ENCODE measurements around the gene CCDC63.
A peak's percentile ranks its signal among the peaks of the same experiment; 100 is the strongest.

Gene CCDC63

DNA sequence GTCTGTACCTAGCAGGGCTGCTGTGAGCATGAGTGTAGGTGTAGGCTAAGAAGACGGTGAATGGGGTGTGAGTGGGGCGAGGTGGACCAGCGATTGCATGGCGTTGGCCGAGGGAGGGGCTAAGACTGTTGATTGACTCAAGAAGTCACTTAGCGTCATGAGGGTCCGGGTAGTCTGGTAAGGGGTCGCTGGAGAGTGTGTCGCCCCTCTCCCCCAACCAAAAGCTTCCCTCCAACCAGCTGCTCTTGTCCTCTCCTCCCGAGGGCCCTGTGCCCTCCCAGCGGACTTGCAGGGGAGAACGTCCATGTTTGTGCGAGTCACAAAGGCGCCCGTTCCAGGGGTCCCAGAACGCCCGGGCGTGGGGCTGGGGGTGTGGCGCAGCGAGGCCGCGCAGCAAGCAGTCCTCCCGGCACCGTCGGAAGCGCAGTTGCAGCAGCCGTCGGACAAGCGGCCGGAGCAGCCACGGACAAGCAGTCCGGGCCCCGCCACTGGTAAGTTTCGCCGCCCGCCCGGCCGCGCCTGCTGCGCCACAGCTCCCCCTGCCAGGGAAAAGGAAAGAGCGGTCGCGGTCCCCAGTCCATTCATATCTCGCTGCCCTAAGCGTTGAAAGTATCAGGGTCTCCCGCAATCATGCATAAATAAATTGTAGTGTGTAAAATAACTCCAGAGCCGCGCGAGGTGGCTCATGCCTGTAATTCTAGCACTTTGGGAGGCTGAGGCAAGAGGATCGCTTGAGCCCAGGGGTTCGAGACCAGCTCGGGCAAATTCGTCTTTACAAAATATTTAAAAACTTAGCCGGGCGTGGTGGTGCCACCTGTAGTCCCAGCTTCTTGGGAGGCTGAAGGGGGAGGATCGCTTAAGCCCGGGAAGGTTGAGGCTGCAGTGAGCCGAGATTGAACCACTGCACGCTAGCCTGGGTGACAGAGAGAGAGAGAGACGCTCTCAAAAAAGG is at the start of gene CCDC63:
Gene CCDC63, plus strand, starts transcription at position 373 of the 952 bp plus-strand sequence. CDS start 5,968 bp downstream, outside the sequence.
- DNase-seq (ENCODE audit: low read depth in 2 of 2, low spot score in 1 of 2): no peak

DNA sequence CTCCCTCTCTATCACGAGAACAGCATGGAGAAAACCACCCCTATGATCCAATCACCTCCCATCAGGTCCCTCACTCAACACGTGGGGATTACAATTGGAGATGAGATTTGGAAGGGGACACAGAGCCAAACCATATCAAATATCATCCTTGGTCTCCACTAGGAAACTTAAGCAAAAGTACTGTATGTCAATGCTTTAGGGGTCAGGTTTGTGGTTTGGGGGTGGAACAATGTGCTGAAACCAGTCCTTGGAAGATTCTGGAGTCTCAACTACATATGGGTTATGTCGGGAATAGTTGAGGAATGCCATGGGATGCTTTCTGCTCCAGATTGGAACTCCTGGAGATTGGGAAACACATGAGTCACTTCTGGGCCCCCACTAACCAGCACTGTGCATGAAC is 48.3 kb upstream of the CCDC63 start:
- DNase-seq (ENCODE audit: low read depth in 2 of 2, low spot score in 1 of 2): no peak

DNA sequence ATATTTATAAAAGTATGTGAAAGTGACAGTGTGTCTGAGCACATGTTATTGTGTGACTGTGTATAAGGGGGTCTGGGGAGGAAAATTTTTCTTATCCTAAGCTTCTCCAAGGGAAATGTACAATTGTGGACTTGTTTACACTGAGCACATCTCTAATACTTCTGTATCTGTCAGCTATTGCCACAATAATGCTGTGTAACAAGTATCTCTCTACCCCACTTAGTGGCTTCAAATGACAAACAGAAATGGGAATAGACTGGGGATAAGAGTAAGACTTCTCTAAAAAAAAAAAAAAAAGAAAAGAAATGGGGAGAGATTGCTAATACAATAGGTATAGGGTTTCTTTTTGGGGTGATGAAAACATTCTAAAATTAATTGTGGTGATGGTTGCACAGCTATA is 44.3 kb upstream of the CCDC63 start:
- DNase-seq (ENCODE audit: low read depth in 2 of 2, low spot score in 1 of 2): no peak

DNA sequence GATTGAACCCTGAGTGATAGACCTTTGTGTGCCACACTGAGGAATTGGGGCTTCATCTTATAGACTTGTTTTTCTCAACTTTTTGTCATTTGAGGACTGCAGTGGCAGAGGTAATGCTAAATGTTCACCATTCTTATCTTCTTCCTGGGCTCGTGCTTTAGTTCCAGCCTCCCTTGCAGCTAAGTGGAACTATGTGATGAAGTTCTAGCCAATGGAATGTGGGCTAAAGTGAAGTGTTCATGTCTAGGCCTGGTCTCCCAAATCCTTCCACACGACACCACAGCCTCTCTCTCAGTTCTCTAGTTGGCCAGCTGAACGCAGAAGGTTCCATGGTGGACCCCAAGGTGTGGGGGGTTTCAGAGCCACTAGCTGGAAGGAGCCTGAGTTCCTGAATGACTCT is 42.4 kb upstream of the CCDC63 start:
- DNase-seq (ENCODE audit: low read depth in 2 of 2, low spot score in 1 of 2): no peak

DNA sequence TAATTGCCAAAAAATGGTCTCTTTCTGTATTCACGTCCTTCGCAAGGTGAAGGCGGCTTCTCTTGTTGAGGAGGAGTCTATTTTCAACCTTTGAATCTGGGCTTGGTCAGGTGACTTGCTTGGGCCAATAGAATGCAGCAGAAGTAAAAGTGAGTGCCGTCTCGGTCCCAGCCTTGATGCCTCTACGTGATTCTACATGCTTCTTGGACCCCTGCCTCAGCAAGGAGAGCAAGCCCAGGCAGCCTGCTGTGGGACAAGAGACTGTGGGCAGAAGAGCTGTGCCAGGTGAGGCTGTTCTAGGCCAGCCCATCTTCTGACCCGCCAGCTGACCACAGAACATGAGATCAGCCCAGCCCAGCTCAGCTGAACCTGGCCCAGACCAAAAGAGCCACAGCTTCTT is 39.1 kb upstream of the CCDC63 start:
- no peak for DNase-seq (ENCODE audit: low read depth in 2 of 2, low spot score in 1 of 2)

DNA sequence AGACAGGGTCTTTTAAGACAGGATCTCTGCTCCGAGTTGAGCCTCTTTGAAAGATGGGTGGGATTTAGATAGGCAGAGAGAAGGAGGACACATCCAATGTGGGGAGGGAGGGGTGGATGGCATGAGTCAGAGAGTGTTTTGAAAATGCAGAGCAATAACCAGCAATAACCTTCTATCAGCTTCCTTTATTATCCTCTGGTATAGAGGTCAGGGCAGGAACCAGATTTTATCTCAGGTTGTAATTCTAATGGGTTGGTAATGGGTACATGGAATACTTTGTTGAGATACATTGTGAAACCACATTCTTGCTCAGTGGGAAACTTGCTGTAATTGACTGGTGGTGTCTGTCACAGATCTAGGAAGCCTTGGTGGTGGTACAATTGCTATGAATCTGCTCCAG is 37.6 kb upstream of the CCDC63 start:
- DNase-seq (ENCODE audit: low read depth in 2 of 2, low spot score in 1 of 2): no peak

DNA sequence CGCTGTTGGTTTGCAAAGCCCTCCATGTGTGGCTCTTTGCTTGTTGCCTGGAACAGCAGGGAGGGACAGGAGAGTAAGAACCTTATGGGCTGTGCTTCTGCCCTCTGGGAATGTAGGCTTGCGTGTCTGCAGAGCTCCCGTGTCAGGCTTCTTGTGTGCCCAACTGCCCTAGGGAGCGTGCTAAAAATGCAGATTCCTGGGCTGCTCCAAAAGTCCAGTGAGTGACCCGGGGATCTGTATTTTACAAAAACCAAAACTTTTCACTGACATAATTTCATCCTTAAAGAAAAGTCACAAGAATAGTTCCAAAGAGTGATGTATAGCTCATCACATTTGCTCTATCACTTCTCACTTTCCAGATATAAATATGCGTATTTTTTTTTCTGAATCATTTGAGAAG is 34.8 kb upstream of the CCDC63 start:
- DNase-seq (ENCODE audit: low read depth in 2 of 2, low spot score in 1 of 2): no peak

DNA sequence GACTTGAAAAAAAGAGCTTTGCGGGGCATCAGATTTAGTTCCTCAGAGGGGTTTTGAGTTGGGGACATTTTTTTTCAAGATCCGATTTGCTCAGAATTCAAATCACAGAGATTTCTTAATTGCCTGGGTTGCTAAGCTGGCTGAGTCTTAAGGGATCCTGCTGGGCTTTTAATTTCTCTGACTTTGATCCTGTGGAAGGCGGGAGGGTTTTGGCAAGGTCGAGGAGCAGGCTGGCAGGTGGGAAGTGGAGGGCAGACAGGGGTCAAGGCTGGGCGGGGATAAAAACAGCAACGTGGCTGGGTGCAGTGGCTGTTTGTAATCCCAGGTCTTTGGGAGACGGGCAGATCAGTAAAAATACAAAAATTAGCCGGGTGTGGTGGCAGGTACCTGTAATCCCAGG is 33.5 kb upstream of the CCDC63 start:
- no peak for DNase-seq (ENCODE audit: low read depth in 2 of 2, low spot score in 1 of 2)

DNA sequence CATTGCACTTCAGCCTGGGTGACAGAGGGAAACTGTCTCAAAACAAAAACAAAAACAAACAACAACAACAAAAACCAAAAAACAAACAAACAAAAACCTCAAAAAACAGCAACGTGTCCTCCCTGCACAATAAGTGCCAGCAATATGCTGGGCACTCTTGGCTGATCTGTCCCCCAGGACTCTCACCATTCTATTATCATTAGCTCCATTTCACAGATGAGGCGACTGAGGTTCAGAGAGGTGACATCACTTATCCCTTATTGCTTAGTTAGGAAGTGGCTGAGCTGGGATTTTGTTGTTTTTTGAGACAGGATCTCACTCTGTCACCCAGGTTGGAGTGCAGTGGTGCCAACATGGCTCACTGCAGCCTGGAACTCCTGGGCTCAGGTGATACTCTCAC is 33.0 kb upstream of the CCDC63 start:
- no peak for DNase-seq (ENCODE audit: low read depth in 2 of 2, low spot score in 1 of 2)

DNA sequence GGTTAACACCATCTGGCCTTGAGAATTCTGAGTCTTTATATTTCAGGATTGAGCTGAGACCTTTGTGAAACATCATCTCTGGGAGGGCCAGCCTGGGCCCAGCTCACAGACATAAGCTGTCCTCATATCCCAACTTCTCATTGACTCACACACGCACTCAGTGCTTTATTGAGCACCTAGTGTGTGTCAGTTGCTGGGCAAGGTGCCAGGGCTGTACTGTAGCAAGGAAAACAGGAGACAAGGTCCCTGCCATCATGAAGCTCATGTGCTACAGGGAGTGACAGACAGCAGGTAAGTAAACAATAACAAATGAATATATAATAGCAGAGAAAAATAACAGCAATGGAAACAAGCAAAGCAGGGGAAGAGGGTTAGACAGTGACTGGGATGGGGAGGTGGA is 30.5 kb upstream of the CCDC63 start:
- no peak for DNase-seq (ENCODE audit: low read depth in 2 of 2, low spot score in 1 of 2)

DNA sequence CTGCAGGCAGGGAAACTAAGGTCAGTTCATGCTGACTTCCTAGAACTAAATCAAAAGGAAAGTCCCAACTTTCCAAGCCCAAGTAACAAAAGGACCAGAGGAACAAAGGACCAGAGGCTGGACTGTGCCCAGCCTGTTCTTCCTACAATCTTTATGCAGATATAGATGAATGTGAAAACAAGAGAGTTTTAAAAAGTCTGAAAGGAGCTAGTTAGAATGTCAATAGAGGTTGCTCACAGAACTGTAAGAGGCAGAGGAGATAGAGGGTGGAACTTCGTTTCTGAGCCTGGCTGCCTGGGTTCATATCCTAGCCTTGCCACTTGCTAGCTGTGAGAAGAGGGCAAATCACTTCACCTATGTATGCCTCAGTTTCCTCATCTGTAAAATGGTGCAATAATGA is 30.0 kb upstream of the CCDC63 start:
- no peak for DNase-seq (ENCODE audit: low read depth in 2 of 2, low spot score in 1 of 2)

DNA sequence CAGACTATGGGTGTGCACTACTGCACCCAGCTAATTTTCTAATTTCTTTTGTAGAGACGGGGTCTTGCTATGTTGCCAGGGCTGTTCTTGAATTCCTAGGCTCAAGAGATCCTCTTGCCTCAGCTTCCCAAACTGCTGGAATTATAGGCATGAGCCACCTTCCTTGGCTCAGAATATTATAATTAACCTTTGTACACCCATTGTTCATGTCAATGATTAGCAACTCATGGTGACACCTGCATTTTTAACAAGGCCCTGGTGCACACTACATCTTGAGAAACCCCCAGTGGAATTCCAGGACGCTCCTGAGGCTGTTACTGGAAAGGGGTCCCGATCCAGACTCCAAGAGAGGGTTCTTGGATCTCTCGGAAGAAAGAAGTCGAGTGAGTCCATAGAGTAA is 28.3 kb upstream of the CCDC63 start:
- DNase-seq (ENCODE audit: low read depth in 2 of 2, low spot score in 1 of 2): no peak

DNA sequence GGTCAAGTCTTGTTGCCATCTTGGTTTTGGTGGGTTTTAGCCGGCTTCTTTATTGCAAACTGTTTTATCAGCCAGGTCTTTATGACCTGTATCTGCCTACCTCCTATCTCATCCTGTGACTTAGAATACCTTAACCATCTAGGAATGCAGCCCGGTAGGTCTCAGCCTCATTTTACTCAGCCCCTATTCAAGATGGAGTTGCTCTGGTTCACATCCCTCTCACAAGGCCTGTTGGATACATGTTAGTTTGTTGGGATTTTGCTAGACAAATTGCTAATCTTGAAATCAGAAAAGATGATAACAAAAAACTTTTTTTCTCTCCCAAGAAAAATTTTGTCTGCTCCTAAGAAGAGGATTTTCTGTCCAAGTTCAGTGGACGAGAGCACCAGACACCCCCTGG is 27.6 kb upstream of the CCDC63 start:
- DNase-seq (ENCODE audit: low read depth in 2 of 2, low spot score in 1 of 2): no peak

DNA sequence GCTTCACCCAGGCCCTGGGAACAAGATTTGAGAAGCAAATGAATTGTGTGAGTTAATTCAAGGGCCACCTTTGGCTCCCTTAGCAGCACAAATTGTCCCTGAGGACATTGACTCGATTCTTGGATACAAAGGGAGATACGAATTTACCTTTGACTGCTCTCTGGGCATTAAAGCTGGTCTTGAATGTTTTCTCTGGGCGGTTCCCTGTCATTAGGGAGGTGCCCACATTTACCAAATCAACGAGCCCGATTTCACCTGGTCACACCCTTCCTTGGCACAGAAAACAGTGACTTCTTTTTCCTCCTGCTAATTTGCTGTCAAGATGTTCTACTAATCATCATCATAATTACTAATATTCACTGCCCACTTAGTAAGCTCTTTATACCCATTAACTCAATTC is 27.1 kb upstream of the CCDC63 start:
- no peak for DNase-seq (ENCODE audit: low read depth in 2 of 2, low spot score in 1 of 2)

DNA sequence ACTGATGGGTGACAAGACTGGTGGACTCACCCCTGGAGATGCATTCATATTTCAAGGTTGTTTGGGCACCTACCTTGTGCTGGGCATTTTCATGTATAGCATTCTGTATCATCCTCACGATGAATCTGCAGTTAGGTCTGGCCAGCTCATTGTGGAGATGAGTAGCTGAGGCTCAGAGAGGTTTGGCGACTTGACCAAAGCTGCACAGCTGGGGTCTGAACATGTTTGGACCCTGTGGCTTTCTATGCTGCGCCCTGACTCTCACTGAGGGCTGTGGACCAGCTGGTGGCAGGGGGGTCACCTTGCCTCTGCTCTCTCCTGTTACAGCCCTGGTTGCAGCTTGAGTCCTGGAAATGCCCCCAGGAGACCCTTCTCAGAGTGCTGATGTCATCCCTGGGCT is 24.9 kb upstream of the CCDC63 start:
- no peak for DNase-seq (ENCODE audit: low read depth in 2 of 2, low spot score in 1 of 2)

DNA sequence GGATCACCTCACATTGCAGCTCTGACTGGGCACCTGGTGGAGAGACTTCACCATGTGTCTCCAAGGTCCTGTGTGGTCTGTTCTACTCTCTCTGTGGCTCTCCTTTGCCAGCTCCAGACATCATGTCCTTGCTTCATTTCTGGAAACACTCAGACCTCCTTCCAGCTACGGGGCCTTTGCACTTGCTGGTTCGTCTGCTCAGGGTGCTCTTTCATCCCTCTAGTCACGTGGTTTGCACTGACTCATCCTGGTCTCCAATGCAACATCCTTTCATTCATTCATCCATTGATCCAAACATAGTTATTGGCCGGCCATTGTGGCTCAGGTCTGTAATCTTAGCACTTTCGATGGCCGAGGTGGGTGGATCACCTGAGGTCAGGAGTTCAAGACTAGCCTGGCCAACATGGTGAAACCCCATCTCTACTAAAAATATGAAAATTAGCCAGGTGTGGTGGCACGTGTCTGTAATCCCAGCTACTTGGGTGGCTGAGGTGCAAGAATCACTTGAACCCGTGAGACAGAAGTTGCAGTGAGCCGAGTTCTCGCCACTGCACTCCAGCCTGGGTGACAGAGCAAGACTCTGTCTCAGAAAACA is 23.9 kb upstream of the CCDC63 start:
- DNase-seq (ENCODE audit: low read depth in 2 of 2, low spot score in 1 of 2): no peak

DNA sequence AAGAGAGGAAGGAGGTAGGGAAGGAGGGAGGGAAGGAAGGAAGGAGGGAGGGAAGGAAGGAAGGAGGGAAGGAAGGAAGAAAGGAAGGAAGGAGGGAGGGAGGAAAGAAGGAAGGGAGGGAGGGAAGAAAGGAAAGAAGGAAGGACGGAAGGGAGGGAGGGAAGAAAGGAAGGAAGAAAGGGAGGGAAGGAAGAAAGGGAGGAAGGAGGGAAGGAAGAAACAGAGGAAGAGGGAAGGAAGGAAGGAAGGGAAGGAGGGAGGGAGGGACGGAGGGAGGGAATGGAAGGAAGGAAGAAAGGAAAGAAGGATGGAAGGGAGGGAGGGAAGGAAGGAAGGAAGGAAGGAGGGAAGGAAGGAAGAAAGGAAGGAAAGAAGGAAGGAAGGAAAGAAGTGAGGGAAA is 22.4 kb upstream of the CCDC63 start:
- DNase-seq (ENCODE audit: low read depth in 2 of 2, low spot score in 1 of 2): no peak

DNA sequence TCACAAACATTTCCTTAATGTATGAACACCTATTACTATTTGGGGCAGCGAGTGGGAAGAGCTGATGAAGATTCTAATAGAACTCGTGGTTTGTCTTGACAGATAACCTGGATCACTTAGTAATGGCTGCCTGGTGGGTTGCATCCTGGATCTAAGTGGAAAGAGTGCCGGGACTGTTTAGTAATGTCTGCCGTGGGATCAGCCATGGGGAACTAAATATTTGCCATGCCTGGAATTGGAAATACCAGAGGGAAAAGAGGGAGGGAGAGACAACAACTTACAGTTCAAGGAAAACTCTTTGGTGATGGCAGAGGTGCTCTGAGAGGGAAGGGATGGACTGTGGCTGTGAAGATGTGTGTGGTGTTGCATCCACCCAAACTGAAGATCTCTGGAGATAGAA is 21.3 kb upstream of the CCDC63 start:
- no peak for DNase-seq (ENCODE audit: low read depth in 2 of 2, low spot score in 1 of 2)

DNA sequence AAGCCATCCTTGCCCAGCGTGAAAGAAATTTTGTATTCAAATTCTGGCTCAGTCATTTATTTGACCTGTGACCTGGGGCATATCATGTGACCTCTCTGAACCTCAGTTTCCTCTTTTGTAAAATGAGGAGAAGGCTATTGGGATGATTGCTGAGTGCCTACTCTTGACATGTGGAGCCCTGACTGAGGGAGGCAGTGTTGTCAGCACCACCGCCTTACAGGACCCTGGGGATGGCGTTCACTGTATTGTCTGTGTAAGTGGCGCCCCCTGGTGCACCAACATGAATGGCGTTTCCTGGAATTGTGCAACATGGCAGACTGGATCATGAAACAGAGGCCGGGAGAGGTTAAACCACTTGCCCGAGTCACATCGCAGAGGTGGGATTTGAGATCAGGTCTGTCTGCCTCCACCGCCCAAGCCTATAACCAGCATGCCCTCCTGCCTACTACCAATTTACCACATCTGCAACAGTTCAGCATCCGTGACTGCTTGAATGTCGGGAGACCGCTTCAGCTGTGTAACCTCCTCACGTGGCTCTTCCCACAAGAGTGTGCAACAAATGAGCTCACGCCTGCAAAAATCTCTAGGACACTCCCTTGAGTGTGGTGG is 20.1 kb upstream of the CCDC63 start:
- peak; percentile 44 to 63 for DNase-seq (ENCODE audit: low read depth in 2 of 2, low spot score in 1 of 2)

DNA sequence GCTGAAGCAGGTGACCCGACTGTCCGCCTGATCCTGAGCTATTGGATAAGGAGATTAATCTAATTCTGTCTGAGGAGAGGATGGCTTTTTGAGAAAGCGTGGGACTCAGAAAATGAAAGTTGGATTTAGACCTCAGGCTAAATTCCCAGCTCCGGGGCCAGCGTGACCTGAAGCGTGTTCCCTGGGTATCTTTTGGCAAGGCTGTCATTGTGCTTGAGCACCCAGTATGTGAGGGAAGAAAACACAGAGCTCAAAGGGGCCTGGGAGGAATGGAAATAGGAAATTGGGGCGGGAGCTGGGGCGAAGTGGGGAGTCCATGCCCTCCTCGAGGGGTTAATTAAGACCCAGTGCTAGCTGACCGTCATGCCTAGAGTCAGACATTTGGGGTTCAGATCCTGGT is 17.5 kb upstream of the CCDC63 start:
- no peak for DNase-seq (ENCODE audit: low read depth in 2 of 2, low spot score in 1 of 2)

DNA sequence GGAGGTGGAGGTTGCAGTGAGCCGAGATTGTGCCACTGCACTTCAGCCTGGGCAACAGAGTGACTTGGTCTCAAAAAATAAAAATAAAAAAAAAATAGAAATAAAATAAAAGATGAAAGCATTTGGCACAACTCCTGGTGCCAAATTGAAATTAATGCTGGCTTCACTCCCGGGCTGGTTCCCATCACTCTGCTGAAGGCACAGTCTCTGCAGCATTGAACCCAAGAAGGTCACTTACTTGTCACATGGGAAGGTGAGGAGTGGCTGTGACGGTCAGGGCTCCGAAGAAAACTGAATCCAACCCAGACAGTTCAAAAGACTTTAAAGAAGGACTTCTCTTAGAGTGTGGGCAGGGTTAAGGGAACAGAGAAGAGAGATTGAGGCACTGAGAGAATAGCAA is 10.5 kb upstream of the CCDC63 start:
- DNase-seq (ENCODE audit: low read depth in 2 of 2, low spot score in 1 of 2): no peak

DNA sequence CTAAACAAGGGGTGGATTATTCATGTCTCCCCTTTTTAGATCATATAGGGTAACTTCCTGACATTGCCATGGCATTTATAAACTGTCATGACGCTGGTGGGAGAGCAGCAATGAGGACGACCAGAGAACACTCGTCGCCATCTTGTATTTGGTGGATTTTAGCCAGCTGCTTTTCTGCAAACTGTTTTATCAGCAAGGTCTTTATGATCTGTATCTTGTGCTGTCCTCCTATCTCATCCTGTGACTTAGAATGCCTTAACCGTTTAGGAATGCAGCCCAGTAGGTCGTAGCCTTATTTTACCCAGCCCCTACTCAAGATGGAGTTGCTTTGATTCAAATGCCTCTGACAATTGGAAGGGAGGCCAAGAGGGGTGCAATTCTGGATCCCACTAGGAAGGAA is 5.8 kb upstream of the CCDC63 start:
- DNase-seq (ENCODE audit: low read depth in 2 of 2, low spot score in 1 of 2): no peak

Data from stimulated activated CD8-positive, alpha-beta memory T cell treated with anti-CD3 and anti-CD28 coated beads, Interleukin-4, amount 100 ng/mL, for 1 hour (primary cell).